ENCODE measurements around the gene HIVEP2. TPM values are rescaled to one million over a fixed set of nuclear protein-coding genes. Genes with fewer than 3 reads are reported as not detected.

Gene HIVEP2
- total RNA-seq, 4 donors from 2014 or later, result 17.2 to 49.4 (median 21.6) TPM

DNA sequence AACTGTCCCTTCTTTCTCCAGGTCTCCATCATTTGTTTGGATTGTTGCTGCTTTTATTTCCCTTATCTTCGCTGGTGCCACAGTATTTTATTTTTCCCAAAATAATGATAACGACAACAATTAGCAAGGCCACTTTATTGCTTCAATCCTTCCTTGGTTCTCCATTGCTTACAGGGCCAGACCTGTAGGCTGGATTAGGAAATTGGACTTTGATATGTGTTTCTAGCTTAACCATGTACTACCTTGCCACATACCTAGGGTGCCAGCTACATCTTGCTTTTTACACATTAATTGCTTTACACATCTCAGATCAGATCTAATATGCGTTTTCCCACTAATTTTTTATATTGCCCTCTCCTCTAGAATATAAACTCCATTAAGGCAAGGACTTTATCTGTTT is 195.4 kb downstream of the HIVEP2 start:
- intact Hi-C loops (cut with DNase I; ENCODE audit: low total_unique reads), result no loop called here
- no peak for TF ChIP-seq POLR2A (IDR thresholded peaks at IDR 0.05)
- TF ChIP-seq, protein P1, sequence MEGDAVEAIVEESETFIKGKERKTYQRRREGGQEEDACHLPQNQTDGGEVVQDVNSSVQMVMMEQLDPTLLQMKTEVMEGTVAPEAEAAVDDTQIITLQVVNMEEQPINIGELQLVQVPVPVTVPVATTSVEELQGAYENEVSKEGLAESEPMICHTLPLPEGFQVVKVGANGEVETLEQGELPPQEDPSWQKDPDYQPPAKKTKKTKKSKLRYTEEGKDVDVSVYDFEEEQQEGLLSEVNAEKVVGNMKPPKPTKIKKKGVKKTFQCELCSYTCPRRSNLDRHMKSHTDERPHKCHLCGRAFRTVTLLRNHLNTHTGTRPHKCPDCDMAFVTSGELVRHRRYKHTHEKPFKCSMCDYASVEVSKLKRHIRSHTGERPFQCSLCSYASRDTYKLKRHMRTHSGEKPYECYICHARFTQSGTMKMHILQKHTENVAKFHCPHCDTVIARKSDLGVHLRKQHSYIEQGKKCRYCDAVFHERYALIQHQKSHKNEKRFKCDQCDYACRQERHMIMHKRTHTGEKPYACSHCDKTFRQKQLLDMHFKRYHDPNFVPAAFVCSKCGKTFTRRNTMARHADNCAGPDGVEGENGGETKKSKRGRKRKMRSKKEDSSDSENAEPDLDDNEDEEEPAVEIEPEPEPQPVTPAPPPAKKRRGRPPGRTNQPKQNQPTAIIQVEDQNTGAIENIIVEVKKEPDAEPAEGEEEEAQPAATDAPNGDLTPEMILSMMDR (IDR thresholded peaks at IDR 0.05), result no peak
- H3K4me3 ChIP-seq (ENCODE audit: low read depth, poor library complexity, severe bottlenecking), result no peak overlapping the region
- DNase-seq (ENCODE audit: low spot score in 2 of 2), result no peak
- 91 to 97% methylated on average over 3 of the region's 3 CpGs for WGBS, 2 donors

DNA sequence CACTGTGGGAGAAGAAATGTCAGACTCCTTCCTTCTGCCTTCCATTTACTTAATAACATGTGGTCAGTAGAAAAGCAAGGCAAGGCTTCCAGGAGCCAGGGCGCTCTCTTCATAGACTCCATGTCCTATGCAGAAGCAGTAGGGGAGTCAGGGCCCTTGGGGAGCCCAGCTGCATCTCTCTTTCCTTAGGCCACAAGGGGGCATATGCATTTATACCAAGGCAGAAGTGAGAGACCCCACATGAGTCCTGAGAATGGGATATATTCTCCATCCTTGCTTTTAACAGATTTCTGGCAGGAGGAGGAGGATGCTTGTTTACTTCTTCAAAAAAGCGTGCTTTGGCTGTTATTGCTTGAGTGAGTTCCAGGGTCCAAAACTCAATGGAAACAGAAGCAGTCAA is 198.5 kb downstream of the HIVEP2 start:
- 80 to 94% methylated on average over 2 of the region's 2 CpGs for WGBS, 2 donors
- intact Hi-C loops (cut with DNase I; ENCODE audit: low total_unique reads), result no loop called here
- no peak for TF ChIP-seq POLR2A (IDR thresholded peaks at IDR 0.05)
- TF ChIP-seq, protein P1 (IDR thresholded peaks at IDR 0.05), result no peak
- H3K4me3 ChIP-seq (ENCODE audit: low read depth, poor library complexity, severe bottlenecking), result no peak overlapping the region
- DNase-seq (ENCODE audit: low spot score in 2 of 2), result no peak

DNA sequence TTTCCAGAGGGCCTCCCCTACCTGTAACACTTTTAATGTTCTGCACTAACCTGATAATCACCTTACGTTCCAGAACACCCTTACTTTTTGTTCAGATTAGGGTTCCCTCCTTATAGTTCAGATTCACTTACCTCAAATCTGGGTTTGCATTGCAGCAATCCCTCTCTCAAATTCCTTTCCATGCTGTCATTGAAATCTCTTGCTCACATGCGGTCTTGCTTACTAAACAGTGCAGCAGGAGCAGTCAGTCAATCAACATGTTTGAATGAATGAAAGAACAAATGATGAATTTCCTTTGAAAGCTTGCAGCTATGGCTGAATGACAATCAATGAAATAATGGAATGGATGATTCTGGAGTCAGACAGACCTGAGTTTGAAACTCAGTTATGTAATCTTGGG is 200.1 kb downstream of the HIVEP2 start:
- TF ChIP-seq POLR2A (IDR thresholded peaks at IDR 0.05), result no peak
- TF ChIP-seq, protein P1 (IDR thresholded peaks at IDR 0.05), result no peak
- intact Hi-C loops (cut with DNase I; ENCODE audit: low total_unique reads), result no loop called here
- no peak for DNase-seq (ENCODE audit: low spot score in 2 of 2)
- H3K4me3 ChIP-seq (ENCODE audit: low read depth, poor library complexity, severe bottlenecking), result no peak overlapping the region
- WGBS, 2 donors, result 88 to 92% methylated on average over 2 of the region's 2 CpGs

GRCh38 chr6:142740449-142740848 is 204.5 kb downstream of the HIVEP2 start:
- DNase-seq (ENCODE audit: low spot score in 2 of 2), result no peak
- no peak overlapping the region for H3K4me3 ChIP-seq (ENCODE audit: low read depth, poor library complexity, severe bottlenecking)
- intact Hi-C loops (cut with DNase I; ENCODE audit: low total_unique reads), result no loop called here
- 31% methylated on average over 4 of the region's 4 CpGs for WGBS, 2 donors
- no peak for TF ChIP-seq POLR2A (IDR thresholded peaks at IDR 0.05)
- TF ChIP-seq, protein P1 (IDR thresholded peaks at IDR 0.05), result no peak

DNA sequence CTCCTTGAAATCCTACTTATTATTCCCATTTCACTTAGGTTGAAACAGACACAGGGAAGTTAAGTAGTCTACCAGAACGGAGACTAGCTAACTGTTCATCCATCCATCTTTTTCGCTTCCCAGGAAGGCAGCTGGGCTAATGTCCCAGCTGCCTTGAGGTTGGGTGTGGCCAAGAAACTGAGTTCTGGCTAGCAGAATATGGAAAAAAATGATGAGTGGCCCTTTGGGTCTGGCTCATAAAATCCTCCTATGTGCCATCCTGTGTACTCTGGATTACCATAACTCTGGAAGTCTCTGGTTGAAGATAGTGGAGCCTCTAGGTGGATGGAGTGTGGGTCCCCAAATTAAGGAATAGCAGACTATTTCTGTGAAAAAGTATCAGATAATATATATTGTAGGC is 206.2 kb downstream of the HIVEP2 start:
- TF ChIP-seq POLR2A (IDR thresholded peaks at IDR 0.05), result no peak
- intact Hi-C loops (cut with DNase I; ENCODE audit: low total_unique reads), result no loop called here
- H3K4me3 ChIP-seq (ENCODE audit: low read depth, poor library complexity, severe bottlenecking), result no peak overlapping the region
- WGBS, 2 donors, result 33 to 44% methylated on average over 2 of the region's 2 CpGs
- no peak for DNase-seq (ENCODE audit: low spot score in 2 of 2)

- 94 to 98% methylated on average over 4 of the region's 4 CpGs for WGBS, 2 donors
- intact Hi-C loops (cut with DNase I; ENCODE audit: low total_unique reads), result no loop called here
- no peak for DNase-seq (ENCODE audit: low spot score in 2 of 2)
- no peak overlapping the region for H3K4me3 ChIP-seq (ENCODE audit: low read depth, poor library complexity, severe bottlenecking)
- no peak for TF ChIP-seq POLR2A (IDR thresholded peaks at IDR 0.05)
- TF ChIP-seq, protein P1 (IDR thresholded peaks at IDR 0.05), result no peak
Measured at GRCh38 chr6:142738035-142738396, 207.0 kb downstream of the HIVEP2 start.

Measured in lower leg skin (tissue), 4 donors.